Measurements from ENCODE around the gene KRTAP3-1. TPM values are rescaled to one million over a fixed set of nuclear protein-coding genes. Genes with fewer than 3 reads are reported as not detected.
A peak's percentile ranks its signal among the peaks of the same experiment; 100 is the strongest.
"Not testable (repeated sequence)": the region's sequence is repeated elsewhere in the genome, so short reads cannot be mapped to it uniquely, and the experiment has no call there.

The KRTAP3-1 gene
- not detected for total RNA-seq
- not detected for polyA plus RNA-seq
- not detected for total RNA-seq

DNA sequence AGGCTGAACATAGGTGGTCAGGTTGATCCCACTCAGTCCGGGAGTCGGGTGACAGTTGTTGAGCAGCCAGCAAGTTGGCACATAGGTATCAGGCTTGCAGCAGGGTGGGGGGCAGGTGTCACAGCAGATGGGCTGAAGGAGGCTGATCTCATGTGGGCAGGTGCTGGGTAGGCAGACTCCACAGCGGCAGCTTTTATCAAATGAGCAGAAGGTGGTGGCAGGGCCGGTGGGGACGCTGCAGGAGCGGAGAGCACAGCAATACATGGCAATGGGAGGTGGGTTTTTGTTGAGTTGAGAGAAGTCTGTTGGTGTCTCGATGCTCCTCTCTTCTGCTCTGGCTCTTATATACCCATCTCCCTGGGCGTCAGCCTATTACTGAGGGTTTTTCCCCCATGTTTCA lies at the start of gene KRTAP3-1:
Gene KRTAP3-1 (minus strand): TSS at position 318 of the 400 bp plus-strand sequence. CDS start 54 bp downstream, at position 264.
- no peaks in the 10 kb centered on the region for H3K4me1 Mint-ChIP-seq
- H3K36me3 ChIP-seq (ENCODE audit: control insufficient read depth in 2 of 3, insufficient read depth in 3 of 3, low read length in 3 of 3) = no peaks in the 10 kb centered on the region
- H3K4me3 Mint-ChIP-seq = no peak within 1 kb of the TSS
- H3K4me3 ChIP-seq (ENCODE audit: low read length) = no peak within 1 kb of the TSS
- no peaks in the 10 kb centered on the region for H3K27me3 ChIP-seq (ENCODE audit: control insufficient read depth in 2 of 2, insufficient read depth in 2 of 2, low read length in 2 of 2)
- H3K4me1 ChIP-seq (ENCODE audit: control insufficient read depth in 2 of 2, insufficient read depth in 2 of 2, low read length in 2 of 2) = no peaks in the 10 kb centered on the region
- no peak within 1 kb of the TSS for H3K27ac ChIP-seq (ENCODE audit: low read depth, low read length)
- no peaks in the 10 kb centered on the region for H3K36me3 Mint-ChIP-seq
- ChIA-PET POLR2A (no interaction called here), CTCF (no interaction called here)
- DNase-seq (no peak), ATAC-seq (no peak)
- no peaks in the 10 kb centered on the region for H3K9me3 Mint-ChIP-seq
- peak within 1 kb of the TSS in 1 of 9 donors; percentile 39 for H3K27ac Mint-ChIP-seq
- intact Hi-C loops (cut with micrococcal nuclease) = no loop called here
- peaks cover 0 to 7% (median 4%) of the 10 kb centered on the region in 5 donors for H3K27me3 Mint-ChIP-seq
- H3K9me3 ChIP-seq (ENCODE audit: control insufficient read depth in 2 of 3, low read length in 3 of 3) = no peaks in the 10 kb centered on the region

DNA sequence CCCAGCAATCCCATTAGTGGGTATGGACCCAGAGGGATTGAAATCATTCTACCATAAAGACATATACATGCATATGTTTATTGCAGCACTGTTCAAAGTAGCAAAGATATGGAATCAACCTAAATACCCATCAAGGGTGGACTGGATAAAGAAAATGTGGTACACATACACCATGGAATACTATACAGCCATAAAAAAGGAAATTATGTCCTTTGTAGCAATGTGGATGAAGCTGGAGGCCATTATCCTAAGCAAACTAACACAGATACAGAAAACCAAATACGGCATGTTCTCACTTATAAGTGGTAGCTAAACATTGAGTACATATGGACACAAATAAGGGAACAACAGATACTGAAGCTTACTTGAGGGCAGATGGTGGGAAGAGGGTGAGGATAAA lies 48.6 kb upstream of the KRTAP3-1 start:
- no peak overlapping the region for H3K4me3 ChIP-seq (ENCODE audit: low read length)
- H3K27ac ChIP-seq (ENCODE audit: low read depth, low read length) = no peak overlapping the region
- CTCF ChIA-PET = no interaction called here
- no peaks in the 10 kb centered on the region for H3K27me3 ChIP-seq (ENCODE audit: control insufficient read depth in 2 of 2, insufficient read depth in 2 of 2, low read length in 2 of 2)
- Mint-ChIP-seq H3K27me3 (peaks cover 26 to 48% (median 42%) of the 10 kb centered on the region in 5 donors), H3K4me3 (no peak overlapping the region), H3K27ac (no peak overlapping the region), H3K36me3 (peaks cover 0 to 3% (median 0%) of the 10 kb centered on the region in 5 donors), H3K4me1 (no peaks in the 10 kb centered on the region), H3K9me3 (peaks cover 0 to 8% (median 0%) of the 10 kb centered on the region in 11 donors)
- H3K36me3 ChIP-seq (ENCODE audit: control insufficient read depth in 2 of 3, insufficient read depth in 3 of 3, low read length in 3 of 3) = no peaks in the 10 kb centered on the region
- POLR2A ChIA-PET = no interaction called here
- DNase-seq (no peak), ATAC-seq (no peak)
- intact Hi-C loops (cut with micrococcal nuclease) = no loop called here
- H3K4me1 ChIP-seq (ENCODE audit: control insufficient read depth in 2 of 2, insufficient read depth in 2 of 2, low read length in 2 of 2) = no peaks in the 10 kb centered on the region
- H3K9me3 ChIP-seq (ENCODE audit: control insufficient read depth in 2 of 3, low read length in 3 of 3) = no peaks in the 10 kb centered on the region

GRCh38 chr17:41055130-41055529 lies 46.2 kb upstream of the KRTAP3-1 start, which contains the start of gene KRTAP2-2:
TSS of gene KRTAP2-2 (minus strand) at chr17:41055230. CDS start at chr17:41055211, 19 bp downstream.
- H3K27me3 ChIP-seq (ENCODE audit: control insufficient read depth in 2 of 2, insufficient read depth in 2 of 2, low read length in 2 of 2); H3K4me1 Mint-ChIP-seq; H3K4me3 ChIP-seq (ENCODE audit: low read length); H3K27ac ChIP-seq (ENCODE audit: low read depth, low read length); CTCF ChIA-PET; POLR2A ChIA-PET; H3K36me3 ChIP-seq (ENCODE audit: control insufficient read depth in 2 of 3, insufficient read depth in 3 of 3, low read length in 3 of 3); ATAC-seq; H3K9me3 ChIP-seq (ENCODE audit: control insufficient read depth in 2 of 3, low read length in 3 of 3); H3K27ac Mint-ChIP-seq; H3K36me3 Mint-ChIP-seq; H3K9me3 Mint-ChIP-seq; H3K4me1 ChIP-seq (ENCODE audit: control insufficient read depth in 2 of 2, insufficient read depth in 2 of 2, low read length in 2 of 2); H3K4me3 Mint-ChIP-seq; DNase-seq; intact Hi-C loops (cut with micrococcal nuclease): not testable (repeated sequence)
- H3K27me3 Mint-ChIP-seq = peaks cover 16 to 34% (median 28%) of the 10 kb centered on the region in 5 donors

DNA sequence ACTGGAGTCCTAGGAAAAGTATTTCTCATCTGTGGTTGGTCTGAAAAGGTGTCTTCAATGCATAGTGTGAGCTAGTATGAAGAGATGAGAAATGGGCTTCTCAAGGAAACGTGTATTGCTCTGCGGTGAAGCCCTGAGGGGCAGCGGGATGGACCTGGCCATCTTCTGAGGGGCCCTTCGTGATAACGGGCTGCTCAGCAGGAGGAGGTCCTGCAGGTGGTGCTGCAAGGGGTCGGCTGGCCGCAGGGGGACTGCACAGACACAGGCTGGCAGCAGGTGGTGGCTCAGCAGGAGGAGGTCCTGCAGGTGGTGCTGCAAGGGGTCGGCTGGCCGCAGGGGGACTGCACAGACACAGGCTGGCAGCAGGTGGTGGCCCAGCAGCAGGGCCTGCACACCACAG lies 45.6 kb upstream of the KRTAP3-1 start:
- H3K36me3 ChIP-seq (ENCODE audit: control insufficient read depth in 2 of 3, insufficient read depth in 3 of 3, low read length in 3 of 3); DNase-seq; H3K4me1 Mint-ChIP-seq; H3K27ac Mint-ChIP-seq; H3K36me3 Mint-ChIP-seq; H3K27ac ChIP-seq (ENCODE audit: low read depth, low read length); intact Hi-C loops (cut with micrococcal nuclease); H3K4me1 ChIP-seq (ENCODE audit: control insufficient read depth in 2 of 2, insufficient read depth in 2 of 2, low read length in 2 of 2); H3K9me3 Mint-ChIP-seq; H3K9me3 ChIP-seq (ENCODE audit: control insufficient read depth in 2 of 3, low read length in 3 of 3); H3K27me3 ChIP-seq (ENCODE audit: control insufficient read depth in 2 of 2, insufficient read depth in 2 of 2, low read length in 2 of 2); ATAC-seq; H3K4me3 Mint-ChIP-seq; CTCF ChIA-PET; H3K4me3 ChIP-seq (ENCODE audit: low read length): not testable (repeated sequence)
- peaks cover 13 to 36% (median 24%) of the 10 kb centered on the region in 5 donors for H3K27me3 Mint-ChIP-seq
- POLR2A ChIA-PET = interaction anchor here (0.6 kb wide), 1 partner anchor 1758 kb away, joined by 4 read pairs; no protein-coding TSS in a partner anchor

DNA sequence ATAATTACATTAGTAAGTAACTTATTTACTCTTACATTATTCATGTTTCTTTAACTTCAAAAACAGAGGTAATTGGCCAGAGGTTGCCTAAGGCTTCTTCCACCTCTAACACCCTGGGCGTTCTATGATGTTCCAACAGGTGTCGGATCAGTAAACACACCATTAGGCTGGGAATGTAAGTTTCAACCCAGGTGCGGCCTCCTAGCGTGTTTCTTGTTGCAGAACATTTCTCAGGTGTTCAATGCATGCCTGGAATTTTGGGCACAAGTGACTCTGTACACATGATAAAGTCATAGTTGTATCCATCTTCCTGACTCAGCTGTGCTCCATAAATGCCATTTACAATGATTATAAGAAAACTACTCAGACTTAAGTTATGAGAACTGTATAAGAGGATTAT lies 45.1 kb upstream of the KRTAP3-1 start:
- Histone ChIP-seq H3K4me1 (ENCODE audit: control insufficient read depth in 2 of 2, insufficient read depth in 2 of 2, low read length in 2 of 2) (no peaks in the 10 kb centered on the region), H3K27me3 (ENCODE audit: control insufficient read depth in 2 of 2, insufficient read depth in 2 of 2, low read length in 2 of 2) (no peaks in the 10 kb centered on the region), H3K4me3 (ENCODE audit: low read length) (no peak overlapping the region), H3K27ac (ENCODE audit: low read depth, low read length) (no peak overlapping the region), H3K36me3 (ENCODE audit: control insufficient read depth in 2 of 3, insufficient read depth in 3 of 3, low read length in 3 of 3) (no peaks in the 10 kb centered on the region), H3K9me3 (ENCODE audit: control insufficient read depth in 2 of 3, low read length in 3 of 3) (no peaks in the 10 kb centered on the region)
- H3K36me3 Mint-ChIP-seq = peaks cover 0 to 3% (median 0%) of the 10 kb centered on the region in 5 donors
- no peak overlapping the region for H3K4me3 Mint-ChIP-seq
- no peak overlapping the region for H3K27ac Mint-ChIP-seq
- no peak for DNase-seq
- ChIA-PET CTCF (no interaction called here), POLR2A (no interaction called here)
- peaks cover 8 to 31% (median 20%) of the 10 kb centered on the region in 5 donors for H3K27me3 Mint-ChIP-seq
- peaks cover 0 to 8% (median 0%) of the 10 kb centered on the region in 11 donors for H3K9me3 Mint-ChIP-seq
- no peaks in the 10 kb centered on the region for H3K4me1 Mint-ChIP-seq
- intact Hi-C loops (cut with micrococcal nuclease) = no loop called here
- no peak for ATAC-seq

- H3K27ac ChIP-seq (ENCODE audit: low read depth, low read length) = no peak overlapping the region
- H3K4me3 ChIP-seq (ENCODE audit: low read length) = no peak overlapping the region
- H3K9me3 Mint-ChIP-seq = peaks cover 0 to 6% (median 0%) of the 10 kb centered on the region in 11 donors
- H3K27me3 Mint-ChIP-seq = peaks cover 4 to 20% (median 13%) of the 10 kb centered on the region in 5 donors
- ATAC-seq (no peak), DNase-seq (no peak)
- ChIA-PET CTCF (no interaction called here), POLR2A (no interaction called here)
- no peaks in the 10 kb centered on the region for H3K9me3 ChIP-seq (ENCODE audit: control insufficient read depth in 2 of 3, low read length in 3 of 3)
- H3K27me3 ChIP-seq (ENCODE audit: control insufficient read depth in 2 of 2, insufficient read depth in 2 of 2, low read length in 2 of 2) = no peaks in the 10 kb centered on the region
- no peaks in the 10 kb centered on the region for H3K4me1 Mint-ChIP-seq
- no peaks in the 10 kb centered on the region for H3K36me3 ChIP-seq (ENCODE audit: control insufficient read depth in 2 of 3, insufficient read depth in 3 of 3, low read length in 3 of 3)
- H3K36me3 Mint-ChIP-seq = peaks cover 0 to 2% (median 0%) of the 10 kb centered on the region in 5 donors
- H3K27ac Mint-ChIP-seq = no peak overlapping the region
- intact Hi-C loops (cut with micrococcal nuclease) = no loop called here
- H3K4me3 Mint-ChIP-seq = no peak overlapping the region
- H3K4me1 ChIP-seq (ENCODE audit: control insufficient read depth in 2 of 2, insufficient read depth in 2 of 2, low read length in 2 of 2) = no peaks in the 10 kb centered on the region
These were observed 43.6 kb upstream of the KRTAP3-1 start for GRCh38 chr17:41052566-41052965.

GRCh38 chr17:41049110-41049509 lies 40.2 kb upstream of the KRTAP3-1 start:
- no peak for ATAC-seq
- Mint-ChIP-seq H3K27me3 (peaks cover 13 to 23% (median 18%) of the 10 kb centered on the region in 5 donors), H3K27ac (no peak overlapping the region), H3K4me3 (no peak overlapping the region), H3K4me1 (no peaks in the 10 kb centered on the region), H3K9me3 (peaks cover 0 to 3% (median 0%) of the 10 kb centered on the region in 11 donors), H3K36me3 (no peaks in the 10 kb centered on the region)
- CTCF ChIA-PET = no interaction called here
- Histone ChIP-seq H3K27me3 (ENCODE audit: control insufficient read depth in 2 of 2, insufficient read depth in 2 of 2, low read length in 2 of 2) (no peaks in the 10 kb centered on the region), H3K4me1 (ENCODE audit: control insufficient read depth in 2 of 2, insufficient read depth in 2 of 2, low read length in 2 of 2) (no peaks in the 10 kb centered on the region), H3K36me3 (ENCODE audit: control insufficient read depth in 2 of 3, insufficient read depth in 3 of 3, low read length in 3 of 3) (no peaks in the 10 kb centered on the region), H3K9me3 (ENCODE audit: control insufficient read depth in 2 of 3, low read length in 3 of 3) (no peaks in the 10 kb centered on the region), H3K27ac (ENCODE audit: low read depth, low read length) (no peak overlapping the region), H3K4me3 (ENCODE audit: low read length) (no peak overlapping the region)
- intact Hi-C loops (cut with micrococcal nuclease) = loop anchor here in 1 of 2 donors (5.0 kb wide), 1 partner anchor 113 kb away; the partner anchor contains the start of gene KRTAP4-4
- POLR2A ChIA-PET = interaction anchor here (0.7 kb wide), 1 partner anchor 409 kb away, joined by 3 read pairs; no protein-coding TSS in a partner anchor
- no peak for DNase-seq
